Measurements from ENCODE around the gene KIFC1. TPM values are rescaled to one million over a fixed set of nuclear protein-coding genes. Genes with fewer than 3 reads are reported as not detected.

The KIFC1 gene
- total and polyA plus RNA-seq, 2 of the 4 experiments (the other 2 are of a cell fraction): 33.9 to 40.6 TPM

- H3K18ac ChIP-seq (ENCODE audit: low read depth, low read length): peak within 1 kb of the TSS; percentile 97
- 0% methylated on average over 9 of the region's 22 CpGs; no CpG with 5 or more reads in 1 of the 2 experiments for WGBS, 2 experiments (ENCODE audit: extremely low coverage in 2 of 2, insufficient read length in 1 of 2)
- H3K4me3 ChIP-seq (ENCODE audit: insufficient read depth, low read depth, low read length): peak within 1 kb of the TSS; percentile 65
- intact Hi-C loops (cut with micrococcal nuclease): loop anchor here (2.0 to 5.0 kb wide), 3 partner anchors 29 to 123 kb away; partner anchors contain the start of genes KIFC1, RGL2 and TAPBP
- peak within 1 kb of the TSS; percentile 90; the same call in 1 of the 2 replicates for H3K23ac ChIP-seq (ENCODE audit: low read depth, low read length)
- peak within 1 kb of the TSS; percentile 60 for H2BK20ac ChIP-seq (ENCODE audit: low read depth, low read length)
- H3K4me2 ChIP-seq (ENCODE audit: low read depth, low read length): peak within 1 kb of the TSS; percentile 99
- H4K91ac ChIP-seq (ENCODE audit: insufficient read depth, low read depth, low read length): peak within 1 kb of the TSS; percentile 96
- TF ChIP-seq MAZ (IDR thresholded peaks at IDR 0.05; ENCODE audit: borderline replicate concordance, low read depth, low read length): peak; percentile 90; the same call in 1 of the 2 replicates
- TF ChIP-seq USF2 (IDR thresholded peaks at IDR 0.05; ENCODE audit: low read depth, low read length): no peak
- no peak for TF ChIP-seq RCOR1 (IDR thresholded peaks at IDR 0.05; ENCODE audit: insufficient replicate concordance, low read length)
- H3K56ac ChIP-seq (ENCODE audit: extremely low read depth, insufficient read depth, low read length): peak within 1 kb of the TSS; percentile 94
- dilution Hi-C loops (cut with HindIII; ENCODE audit: low sequenced_read_pairs, unreplicated experiment): no loop called here
- peak within 1 kb of the TSS; percentile 99 for H2AK9ac ChIP-seq (replicated peaks; ENCODE audit: low read depth, low read length, poor library complexity)
- no peaks in the 10 kb centered on the region for H3K27me3 ChIP-seq (ENCODE audit: control insufficient read depth, insufficient read depth, low read length)
- peaks cover 32% of the 10 kb centered on the region for H3K36me3 ChIP-seq (ENCODE audit: control insufficient read depth, insufficient read depth, low read length)
- peak within 1 kb of the TSS; percentile 79 for H3K27ac ChIP-seq (ENCODE audit: insufficient read depth, low read length)
- ChIA-PET CTCF (interaction anchor here (0.6 kb wide), 1 partner anchor 1786 kb away, joined by 3 read pairs; no protein-coding TSS in a partner anchor), POLR2A (ENCODE audit: unreplicated experiment) (no interaction called here)
- peak within 1 kb of the TSS; percentile 93 for H2BK5ac ChIP-seq (ENCODE audit: low read depth, low read length, poor library complexity, severe bottlenecking)
- H3K9me3 ChIP-seq (ENCODE audit: control insufficient read depth, insufficient read depth, low read length): no peaks in the 10 kb centered on the region
- peak within 1 kb of the TSS; percentile 94 for H3K9ac ChIP-seq (ENCODE audit: low read depth, low read length)
- H4K8ac ChIP-seq (ENCODE audit: low read depth in 2 of 2, low read length in 2 of 2): peak within 1 kb of the TSS; percentile 97
- H3K9me1 ChIP-seq (ENCODE audit: insufficient read depth, low read length): peaks cover 18% of the 10 kb centered on the region
- in situ Hi-C loops (cut with MboI; ENCODE audit: low sequenced_read_pairs): no loop called here
- ATAC-seq (ENCODE audit: low read depth) (peak; percentile 45), DNase-seq (peak; percentile 64)
- H2BK15ac ChIP-seq (ENCODE audit: low read depth, low read length): peak within 1 kb of the TSS; percentile 98
- H3K79me1 ChIP-seq (ENCODE audit: low read depth in 1 of 2, low read length in 2 of 2): peaks cover 30 to 90% of the 10 kb centered on the region in 2 experiments
- H4K5ac ChIP-seq (ENCODE audit: low read depth, low read length): peak within 1 kb of the TSS; percentile 88
- H4K20me1 ChIP-seq (ENCODE audit: insufficient read depth, low read length): peaks cover 19% of the 10 kb centered on the region
- no TSS peak for BruUV-seq (replicated peaks)
- H3K4me1 ChIP-seq (ENCODE audit: control insufficient read depth, insufficient read depth, low read length): peaks cover 28% of the 10 kb centered on the region
- peak within 1 kb of the TSS; percentile 93 for H2BK120ac ChIP-seq (ENCODE audit: low read depth, low read length)
- peak within 1 kb of the TSS; percentile 85 for H3K14ac ChIP-seq (replicated peaks; ENCODE audit: low read depth, low read length)
- H2AFZ ChIP-seq (replicated peaks; ENCODE audit: low read length, poor library complexity): peak within 1 kb of the TSS; percentile 85
- peak within 1 kb of the TSS; percentile 97 for H2AK5ac ChIP-seq (ENCODE audit: low read depth, low read length)
- peak within 1 kb of the TSS; percentile 97 for H3K4ac ChIP-seq (ENCODE audit: low read depth, low read length)
Measured at GRCh38 chr6:33419580-33420490, 28.2 kb downstream of the KIFC1 start, which contains the start of gene SYNGAP1. SYNGAP1 (plus strand) TSS chr6:33420065; CDS start chr6:33420265, 200 bp downstream.
